ENCODE results near the gene SCAF11. TPM values are rescaled to one million over a fixed set of nuclear protein-coding genes. Genes with fewer than 3 reads are reported as not detected.

Gene SCAF11
- total and polyA plus RNA-seq, 10 of the 15 experiments (the other 5 are each of a cell fraction or from before 2014, with no cell fraction given): 42.0 to 153 (median 100) TPM

GRCh38 chr12:45938566-45938965, 51.8 kb downstream of the SCAF11 start:
- Histone ChIP-seq H3K36me3 (ENCODE audit: control insufficient read depth in 2 of 2, insufficient read depth in 2 of 2, low read length in 1 of 2) (peaks cover 0 to 27% of the 10 kb centered on the region in 2 experiments; a peak in 3 of 4 replicates), H3K4me1 (ENCODE audit: control insufficient read depth, insufficient read depth, low read length) (no peaks in the 10 kb centered on the region), H4K20me1 (ENCODE audit: control insufficient read depth, insufficient read depth) (no peaks in the 10 kb centered on the region), H3K27ac (ENCODE audit: control insufficient read depth, insufficient read depth) (no peak overlapping the region), H3K9me3 (replicated peaks; ENCODE audit: control insufficient read depth, insufficient read depth, low read length) (no peaks in the 10 kb centered on the region), H3K9ac (ENCODE audit: control insufficient read depth, insufficient read depth, low read length) (no peak overlapping the region), H3K27me3 (replicated peaks in 1 of 2; ENCODE audit: control insufficient read depth in 2 of 2, insufficient read depth in 2 of 2, low read length in 1 of 2) (no peaks in the 10 kb centered on the region), H2AFZ (ENCODE audit: control insufficient read depth, low read depth, low read length) (no peak overlapping the region), H3K4me3 (no peak overlapping the region), H3K79me2 (ENCODE audit: control insufficient read depth, insufficient read depth, low read length) (no peaks in the 10 kb centered on the region), H3K4me2 (ENCODE audit: control insufficient read depth, insufficient read depth) (no peak overlapping the region)
- FAIRE-seq (no peak), DNase-seq (ENCODE audit: low read depth, low spot score) (no peak), ATAC-seq (no peak)
- RAD21 ChIA-PET (ENCODE audit: unreplicated experiment): no interaction called here
- CTCF ChIA-PET: no interaction called here
- SMC1A ChIA-PET (ENCODE audit: uncharacterized antibody, unreplicated experiment): no interaction called here
- BruUV-seq (replicated peaks): no TSS peak
- POLR2A ChIA-PET: no interaction called here
- in situ Hi-C loops (cut with MboI): no loop called here
- intact Hi-C loops (cut with micrococcal nuclease; ENCODE audit: unreplicated experiment): no loop called here
- 100% methylated on average over 2 of the region's 2 CpGs for WGBS (ENCODE audit: insufficient coverage, insufficient replicate concordance, low lambda C conversion rate, missing lambda C conversion rate)
- no peak for TF ChIP-seq SREBF2 (IDR thresholded peaks at IDR 0.05; ENCODE audit: low read length)
- TF ChIP-seq IKZF1 (conservative IDR thresholded peaks at IDR 0.05): no peak
- no peak for TF ChIP-seq FOS (IDR thresholded peaks at IDR 0.05; ENCODE audit: borderline replicate concordance, extremely low read depth, insufficient read length)
- TF ChIP-seq RELA (IDR thresholded peaks at IDR 0.05; ENCODE audit: borderline replicate concordance, partially characterized antibody): no peak
- TF ChIP-seq POLR2A (IDR thresholded peaks at IDR 0.05; ENCODE audit: low read depth, low read length): no peak
- no peak for TF ChIP-seq BRCA1 (IDR thresholded peaks at IDR 0.05; ENCODE audit: low read depth, low read length)
- no peak for TF ChIP-seq RBBP5 (conservative IDR thresholded peaks at IDR 0.05)
- TF ChIP-seq ZBTB4 (CRISPR knock-in tag; IDR thresholded peaks at IDR 0.05): no peak
- TF ChIP-seq USF2 (IDR thresholded peaks at IDR 0.05; ENCODE audit: borderline replicate concordance, low read depth, low read length): no peak
- TF ChIP-seq SPI1 (IDR thresholded peaks at IDR 0.05; ENCODE audit: borderline replicate concordance, insufficient read depth, low read depth, low read length): no peak
- no peak for TF ChIP-seq MXI1 (IDR thresholded peaks at IDR 0.05; ENCODE audit: low read depth, low read length)
- TF ChIP-seq ATF3 (IDR thresholded peaks at IDR 0.05; ENCODE audit: borderline replicate concordance, extremely low read depth, low read depth, low read length): no peak
- TF ChIP-seq ZBTB11 (CRISPR knock-in tag; IDR thresholded peaks at IDR 0.05): no peak
